NCI-H69 (cell line): ENCODE measurements around the gene TRAPPC12.
"Not testable (repeated sequence)": the region's sequence is repeated elsewhere in the genome, so short reads cannot be mapped to it uniquely, and the experiment has no call there.

Source experiments
- DNase-seq: peaks from one replicate; lab custom pipeline; 2025; lab: John Stamatoyannopoulos, UW

Gene TRAPPC12

DNA sequence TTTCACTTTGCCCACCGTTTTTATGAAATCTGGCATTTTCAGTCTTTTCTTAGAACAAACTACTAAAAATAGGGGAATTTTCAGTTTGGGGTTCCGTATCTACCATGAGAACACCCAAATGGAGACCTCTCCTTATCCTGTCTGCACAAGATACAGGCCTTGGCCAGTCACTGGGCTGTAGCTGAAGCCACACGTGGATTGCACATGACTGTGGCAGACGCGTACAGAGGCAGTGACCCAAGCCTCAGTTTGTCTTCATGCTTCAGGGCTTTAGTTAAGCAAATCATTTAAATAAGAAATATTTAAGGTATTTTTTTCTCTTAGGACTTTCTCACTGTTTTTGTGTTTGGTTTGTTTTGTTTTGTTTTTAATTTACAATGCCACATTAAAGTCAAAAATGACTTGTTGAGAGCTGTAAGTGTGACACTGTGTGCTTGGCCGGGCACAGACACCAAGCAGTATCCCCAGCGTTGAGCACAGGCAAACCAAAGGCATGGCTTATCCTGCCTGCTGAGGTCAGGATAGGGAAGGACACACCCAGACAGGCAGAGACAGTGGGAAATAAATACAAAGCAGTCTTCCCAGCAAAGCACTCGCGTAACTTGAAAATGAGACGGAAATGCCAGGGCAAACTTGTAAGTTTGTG, 53.3 kb downstream of the TRAPPC12 start:
- no peak for DNase-seq

DNA sequence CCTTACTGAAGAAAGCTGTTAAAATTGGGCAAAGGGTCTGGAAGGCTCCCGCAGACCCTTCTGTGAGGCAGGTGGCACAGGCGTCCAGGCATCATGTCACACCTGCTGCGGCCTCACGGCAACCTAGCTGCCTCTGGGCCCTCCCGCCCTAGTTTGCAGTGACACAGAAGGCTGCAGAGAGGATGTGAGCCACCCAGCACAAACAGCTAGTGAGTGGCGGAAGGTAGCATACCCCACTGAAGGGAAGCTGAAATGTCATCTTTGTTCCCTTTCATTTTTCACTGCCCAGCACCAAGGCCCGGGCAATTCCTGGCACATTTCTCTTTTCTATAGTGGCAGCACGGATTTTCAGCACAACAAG, 53.8 kb downstream of the TRAPPC12 start:
- no peak for DNase-seq

DNA sequence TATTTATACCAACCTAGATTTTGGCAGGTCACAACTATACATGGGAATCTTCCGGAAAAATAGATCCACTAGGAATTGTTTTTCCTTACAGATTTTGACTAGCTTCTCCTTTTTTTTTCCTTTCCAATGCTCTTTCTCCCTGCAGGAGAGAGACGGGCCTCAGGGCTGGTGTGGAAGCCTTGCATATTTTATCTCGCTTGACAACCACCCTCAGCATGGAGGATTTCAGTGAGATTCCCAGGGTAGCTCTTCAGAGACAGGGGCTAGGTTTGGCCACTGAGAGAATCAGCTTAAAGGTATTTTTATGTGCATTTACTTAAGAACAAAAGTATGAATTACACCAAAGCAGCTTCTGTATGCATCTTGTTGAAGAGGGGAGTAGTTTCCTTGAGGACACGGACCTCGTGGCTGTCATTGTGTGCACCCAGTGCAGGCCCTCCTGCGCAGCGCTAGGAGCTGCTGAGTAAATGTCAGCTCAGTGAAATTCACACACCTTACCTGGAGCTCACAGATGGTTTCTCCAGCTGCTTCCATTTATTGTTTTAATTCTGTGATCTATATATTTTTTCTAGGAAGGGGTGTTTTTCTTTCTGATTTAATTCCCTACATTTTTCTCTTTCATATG, 54.4 kb downstream of the TRAPPC12 start:
- no peak for DNase-seq

DNA sequence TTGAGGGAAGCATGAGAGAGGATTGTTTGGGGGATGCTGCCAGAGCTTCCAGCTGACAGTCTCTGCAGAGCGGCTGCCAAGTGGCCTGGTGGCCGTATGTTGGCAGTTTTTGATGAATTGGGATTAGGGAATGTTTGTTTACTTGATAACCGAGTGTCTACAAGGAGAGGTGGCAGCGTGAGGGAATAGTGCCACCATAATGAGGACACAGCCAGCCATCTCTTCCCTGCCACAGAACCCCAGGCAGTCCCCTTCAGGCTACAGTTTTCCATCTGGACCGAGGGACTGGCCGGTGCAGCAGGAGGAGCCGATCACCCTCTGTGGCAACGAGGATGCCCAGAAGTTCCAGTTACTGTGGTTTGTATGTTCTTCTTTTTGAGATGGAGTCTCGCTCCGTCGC, 55.2 kb downstream of the TRAPPC12 start:
- no peak for DNase-seq

DNA sequence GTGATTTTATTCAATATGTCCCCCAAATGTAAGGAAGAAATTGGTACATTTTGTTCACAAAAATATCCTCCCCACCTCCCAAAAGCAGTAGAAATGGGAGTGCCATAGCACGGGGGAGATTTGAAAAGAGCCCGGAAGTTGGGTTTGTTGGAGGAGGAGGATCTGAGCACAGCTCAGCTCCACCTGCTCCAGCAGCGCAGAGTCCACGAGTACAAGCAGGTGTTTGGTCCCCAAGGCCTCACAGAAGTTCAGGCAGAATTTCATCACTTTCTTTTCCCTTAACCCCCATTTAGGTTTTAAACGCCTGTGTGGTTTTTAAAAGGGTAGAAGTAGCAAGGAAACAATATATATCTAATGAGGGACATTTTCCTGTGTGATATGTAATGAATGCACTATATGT, 56.0 kb downstream of the TRAPPC12 start:
- DNase-seq: no peak

DNA sequence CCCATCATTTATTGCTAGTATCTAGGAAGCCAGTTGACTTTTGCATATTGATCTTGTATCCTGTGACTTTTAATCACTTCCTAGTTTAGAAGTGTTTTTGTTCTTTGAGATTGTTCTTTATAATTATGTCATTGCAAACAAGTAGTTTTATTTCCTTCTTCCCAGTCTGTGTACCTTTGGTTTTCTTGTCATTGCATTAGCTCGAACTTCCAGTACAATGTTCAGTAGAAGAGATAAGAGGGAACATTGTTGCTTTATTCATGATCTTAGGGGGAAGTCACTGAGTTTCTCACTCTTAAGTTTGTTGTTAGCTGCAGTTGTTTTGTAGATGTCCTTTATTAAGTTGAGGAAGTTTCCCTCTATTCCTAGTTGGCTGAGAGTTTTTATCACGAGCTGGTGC, 61.0 kb downstream of the TRAPPC12 start:
- DNase-seq: no peak

DNA sequence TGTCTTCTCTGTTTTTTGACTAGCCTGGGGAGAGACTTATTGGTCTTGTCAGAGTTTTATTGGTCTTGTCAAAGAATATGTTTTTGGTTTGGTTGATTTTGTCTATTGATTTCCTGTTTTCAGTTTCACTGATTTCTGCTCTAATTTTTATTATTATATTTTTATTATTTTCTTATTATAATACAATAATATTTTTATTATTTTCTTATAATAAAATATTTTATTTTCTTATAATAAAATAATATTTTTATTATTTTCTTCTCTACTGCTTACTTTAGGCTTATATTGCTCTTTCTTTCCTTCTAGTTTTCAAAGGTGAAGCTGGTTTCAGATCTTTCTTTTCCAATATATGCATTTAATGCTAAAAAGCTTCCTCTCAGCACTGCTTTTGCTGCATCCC, 62.0 kb downstream of the TRAPPC12 start:
- DNase-seq: no peak

DNA sequence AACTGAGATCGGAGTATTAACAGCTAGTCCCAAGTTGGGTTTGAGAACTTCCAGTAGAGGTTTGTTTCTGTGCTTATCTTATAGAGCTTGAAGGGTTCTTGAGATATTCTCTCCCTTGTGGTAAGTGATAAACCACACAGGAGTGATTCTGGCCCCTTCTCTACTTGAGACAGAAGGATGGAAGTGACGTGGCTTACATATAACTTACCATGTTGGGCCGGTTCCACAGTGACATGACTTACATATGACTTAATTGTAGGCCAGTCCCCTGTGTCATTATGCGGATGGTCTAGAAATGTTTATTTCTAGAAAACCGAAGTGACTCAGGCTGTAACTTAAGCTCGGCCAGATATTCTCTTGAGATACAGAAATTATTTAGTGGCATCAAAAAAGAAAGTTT, 62.7 kb downstream of the TRAPPC12 start:
- DNase-seq: no peak

DNA sequence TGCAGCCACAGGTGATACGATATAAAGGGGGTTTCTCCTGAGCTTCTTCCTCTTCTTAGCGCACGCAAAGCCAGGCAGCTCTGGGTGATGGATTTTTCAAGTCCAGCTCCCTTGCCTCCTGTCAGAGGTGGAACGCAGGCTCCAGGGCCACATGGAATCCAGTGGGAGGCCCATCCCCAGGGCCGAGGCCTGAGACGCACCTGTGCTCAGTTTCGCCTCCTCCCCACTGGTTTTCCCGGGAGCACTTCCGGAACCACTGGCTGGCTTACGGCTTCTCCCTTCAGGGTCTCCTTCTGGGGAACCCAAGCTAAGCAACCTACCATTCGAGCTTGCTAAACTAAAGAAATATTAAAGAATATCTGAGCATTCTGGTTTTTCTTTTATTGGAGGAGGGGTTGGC, 63.6 kb downstream of the TRAPPC12 start:
- DNase-seq: no peak

DNA sequence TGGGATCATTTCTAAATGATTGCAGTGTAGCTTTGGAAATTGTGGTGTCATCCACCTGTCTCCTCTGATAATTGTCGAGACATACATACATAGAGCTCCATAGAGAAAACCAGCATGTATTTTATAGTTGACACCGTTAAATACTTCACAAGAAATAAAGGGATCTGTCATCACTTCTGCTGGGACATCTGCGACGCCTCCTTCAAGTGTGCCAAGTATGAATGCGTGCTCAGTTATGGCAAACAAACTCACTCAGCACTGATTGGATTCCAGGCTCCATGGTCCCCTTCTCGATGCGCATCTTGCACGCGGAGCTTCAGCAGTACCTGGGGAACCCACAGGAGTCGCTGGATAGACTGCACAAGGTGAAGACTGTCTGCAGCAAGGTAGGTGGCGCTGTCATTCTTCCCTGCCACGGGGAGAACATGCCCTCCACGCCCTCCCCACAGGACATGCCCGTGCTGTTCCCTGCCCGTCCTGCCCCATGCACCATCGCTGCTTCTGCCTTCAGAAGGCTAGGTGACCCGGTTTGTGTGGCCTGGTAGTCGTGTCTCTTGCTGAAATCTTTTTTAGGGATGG, 64.1 kb downstream of the TRAPPC12 start:
- no peak for DNase-seq

DNA sequence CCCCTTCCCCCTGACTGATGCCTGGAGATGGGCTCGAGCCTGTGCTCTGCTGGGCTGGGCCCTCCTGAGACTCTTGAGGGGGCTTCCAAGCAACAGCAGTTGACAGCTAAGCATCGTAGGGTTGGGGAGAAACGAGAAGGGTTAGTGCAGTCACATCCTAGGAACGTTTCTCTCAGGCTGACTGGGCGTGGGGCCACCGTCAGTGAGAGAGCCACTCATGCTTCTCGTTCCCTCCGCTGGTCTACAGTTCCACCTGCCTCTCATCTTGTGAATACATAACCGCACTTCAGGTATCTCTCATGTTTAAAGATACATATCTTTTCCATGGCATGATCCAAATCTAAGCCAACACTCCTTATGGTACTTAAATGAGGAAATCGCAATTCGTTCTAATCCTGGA, 66.4 kb downstream of the TRAPPC12 start:
- DNase-seq: no peak

DNA sequence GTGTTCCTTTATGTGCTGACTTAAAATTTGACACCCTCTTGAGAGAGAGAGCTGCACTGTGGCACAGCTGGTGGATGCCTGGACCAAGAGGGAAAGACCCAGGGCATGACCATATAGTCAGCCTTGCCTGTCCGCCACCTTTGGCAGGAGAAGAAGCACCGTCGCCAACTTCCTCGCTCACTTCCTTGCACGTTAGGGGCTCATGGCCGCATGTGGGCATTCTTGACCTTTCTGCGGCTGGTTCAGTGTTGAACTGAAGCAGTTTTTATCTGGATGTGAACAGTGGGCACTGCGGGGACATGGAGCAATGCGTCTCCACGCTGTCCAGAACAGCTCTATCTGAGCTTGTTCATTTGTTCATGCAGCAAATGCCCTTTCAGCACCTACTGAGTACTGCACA, 66.9 kb downstream of the TRAPPC12 start:
- no peak for DNase-seq

DNA sequence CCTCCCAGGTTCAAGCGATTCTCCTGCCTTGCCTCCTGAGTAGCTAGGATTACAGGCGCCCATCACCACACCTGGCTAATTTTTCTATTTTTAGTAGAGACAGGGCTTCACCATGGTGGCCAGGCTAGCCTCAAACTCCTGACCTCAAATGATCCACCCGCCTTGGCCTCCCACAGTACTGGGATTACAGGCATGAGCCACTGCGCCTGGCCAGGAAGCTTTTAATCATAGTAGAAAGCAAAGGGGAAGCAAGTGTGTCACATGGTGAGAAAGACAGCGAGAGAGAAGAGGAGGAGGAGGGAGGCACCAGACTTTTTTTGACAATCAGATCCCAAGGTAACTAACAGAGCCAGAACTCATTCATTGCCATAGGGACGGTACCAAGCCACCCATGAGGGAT, 67.7 kb downstream of the TRAPPC12 start:
- DNase-seq: not testable (repeated sequence)

DNA sequence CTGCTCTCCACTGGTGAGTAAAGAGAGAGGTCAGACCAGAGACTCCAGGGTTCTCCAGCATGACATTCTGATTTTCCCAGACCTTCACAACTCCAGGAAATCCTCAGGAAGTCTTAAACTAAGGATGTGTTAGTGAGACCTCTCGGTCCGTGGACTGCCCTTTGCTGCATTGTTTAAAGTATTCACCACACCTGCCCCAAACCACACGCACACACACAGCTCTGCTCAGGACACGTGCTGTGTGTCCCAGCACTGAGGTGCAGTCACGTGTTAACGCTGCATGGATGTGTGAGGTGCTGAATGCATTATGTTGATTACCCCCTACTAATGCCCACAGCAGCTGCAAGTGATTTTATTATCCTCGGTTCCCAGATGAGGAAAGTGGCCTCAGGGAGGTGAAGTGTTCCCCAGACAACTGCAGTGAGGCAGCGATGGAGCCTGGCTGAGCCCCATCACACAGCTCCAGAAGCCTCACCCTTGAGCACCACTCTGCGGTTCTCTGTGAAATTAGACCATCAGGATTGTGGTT, 68.4 kb downstream of the TRAPPC12 start:
- DNase-seq: no peak

DNA sequence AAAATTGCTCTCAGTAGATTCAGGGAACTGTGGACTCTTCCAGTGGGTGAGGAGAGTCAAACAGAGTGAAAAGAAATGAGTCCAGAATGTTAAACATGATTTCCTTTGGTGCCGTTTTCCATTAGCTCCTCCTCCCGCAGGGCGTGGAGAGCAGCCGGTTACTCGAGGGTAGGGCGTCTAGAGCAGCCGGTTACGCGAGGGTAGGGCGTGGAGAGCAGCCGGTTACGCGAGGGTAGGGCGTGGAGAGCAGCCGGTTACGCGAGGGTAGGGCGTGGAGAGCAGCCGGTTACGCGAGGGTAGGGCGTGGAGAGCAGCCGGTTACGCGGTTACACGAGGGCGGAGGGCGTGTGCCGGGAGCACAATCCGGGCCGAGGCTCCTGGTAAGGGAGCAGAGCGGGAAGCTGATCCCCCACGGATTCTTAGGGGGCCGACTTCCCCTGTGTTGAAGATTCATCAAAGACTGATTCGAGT, 69.0 kb downstream of the TRAPPC12 start:
- DNase-seq: not testable (repeated sequence)

DNA sequence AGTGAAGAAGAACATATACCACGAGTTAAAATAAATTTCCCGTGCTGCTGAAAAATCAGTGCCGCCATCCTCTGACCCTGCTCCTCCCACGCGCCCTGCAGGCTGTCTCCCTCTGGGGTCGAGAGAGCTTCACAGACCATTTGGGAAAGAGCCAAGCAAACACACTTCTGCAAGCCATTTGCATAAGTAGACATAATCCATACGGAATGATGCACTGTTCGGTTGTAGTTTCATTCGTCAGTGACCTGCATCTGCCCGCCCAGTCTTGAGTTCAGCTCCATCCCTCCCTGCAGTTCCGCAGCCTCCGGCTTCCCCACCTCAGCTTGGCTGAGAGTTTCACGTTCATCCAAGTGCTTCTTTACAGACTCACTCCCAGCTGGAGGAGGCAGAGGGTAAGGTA, 69.6 kb downstream of the TRAPPC12 start:
- peak; percentile 34 for DNase-seq

DNA sequence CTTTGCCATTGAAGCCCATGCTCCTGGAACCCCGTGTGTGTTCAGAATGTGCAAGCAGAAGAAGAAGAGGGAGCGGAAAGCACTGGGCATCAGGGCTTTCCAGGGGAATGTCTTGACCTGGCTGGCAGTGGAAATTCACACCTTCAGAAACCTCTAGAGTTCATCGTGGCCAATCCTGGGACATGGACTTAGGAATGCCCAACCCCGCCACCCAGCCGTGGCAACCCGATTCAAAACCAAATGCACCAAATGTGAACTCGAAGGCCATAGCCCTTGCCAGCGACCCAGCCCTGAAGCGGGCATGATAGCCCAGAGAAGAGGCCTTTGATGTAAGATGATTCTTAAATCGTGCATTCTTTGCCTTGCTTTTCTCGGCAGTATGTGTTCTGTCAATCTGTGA, 70.4 kb downstream of the TRAPPC12 start:
- DNase-seq: no peak

DNA sequence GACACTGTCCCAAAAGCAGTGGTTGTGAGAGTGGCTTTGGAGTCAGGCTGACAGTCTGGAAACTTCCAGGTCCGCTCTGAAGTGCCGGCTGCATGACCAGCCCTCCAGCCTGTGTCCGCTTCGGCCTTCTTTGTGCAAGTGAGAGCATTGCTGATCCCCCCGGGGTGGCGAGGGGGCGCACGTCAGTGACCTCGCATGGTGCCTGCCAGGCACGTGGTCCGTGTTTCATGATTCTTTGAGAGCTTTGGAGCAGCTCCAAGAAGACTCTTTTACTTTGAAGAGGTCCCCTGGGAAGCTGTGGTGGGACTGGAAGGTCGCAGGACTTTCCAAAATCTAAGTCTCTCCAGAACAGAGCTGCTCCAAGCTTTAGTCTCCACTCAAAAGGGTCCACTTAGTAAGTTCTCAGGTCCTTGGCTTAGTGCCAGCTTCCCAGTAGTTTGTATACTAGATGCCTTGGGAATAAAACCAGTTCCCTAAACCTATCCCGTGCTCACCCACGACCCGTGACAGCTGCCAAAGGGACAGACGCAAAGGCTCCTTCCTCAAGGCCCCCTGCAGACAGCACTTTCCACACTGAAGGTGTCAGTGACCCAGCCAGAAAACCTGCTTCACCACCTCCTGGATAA, 71.0 kb downstream of the TRAPPC12 start:
- DNase-seq: peak; percentile 67

DNA sequence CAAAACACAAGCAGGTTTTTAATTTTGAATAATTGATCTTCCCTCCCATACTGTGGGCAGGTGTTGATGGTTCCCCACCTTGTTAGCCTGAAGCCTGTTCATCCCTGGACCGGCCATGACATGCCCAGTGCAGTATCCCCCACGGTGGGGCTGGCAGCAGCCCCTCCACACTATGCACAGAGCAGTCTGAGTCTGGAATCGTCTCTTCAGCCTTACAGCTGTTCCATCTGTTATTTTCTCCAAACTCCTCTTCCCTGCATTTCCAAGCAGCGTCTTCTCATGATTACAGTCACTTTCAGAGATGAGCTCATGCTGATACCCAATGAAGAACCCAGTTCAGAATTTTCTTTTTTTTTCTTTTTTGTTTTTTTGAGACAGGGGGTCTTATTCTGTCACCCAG, 71.7 kb downstream of the TRAPPC12 start:
- peak; percentile 57 for DNase-seq

DNA sequence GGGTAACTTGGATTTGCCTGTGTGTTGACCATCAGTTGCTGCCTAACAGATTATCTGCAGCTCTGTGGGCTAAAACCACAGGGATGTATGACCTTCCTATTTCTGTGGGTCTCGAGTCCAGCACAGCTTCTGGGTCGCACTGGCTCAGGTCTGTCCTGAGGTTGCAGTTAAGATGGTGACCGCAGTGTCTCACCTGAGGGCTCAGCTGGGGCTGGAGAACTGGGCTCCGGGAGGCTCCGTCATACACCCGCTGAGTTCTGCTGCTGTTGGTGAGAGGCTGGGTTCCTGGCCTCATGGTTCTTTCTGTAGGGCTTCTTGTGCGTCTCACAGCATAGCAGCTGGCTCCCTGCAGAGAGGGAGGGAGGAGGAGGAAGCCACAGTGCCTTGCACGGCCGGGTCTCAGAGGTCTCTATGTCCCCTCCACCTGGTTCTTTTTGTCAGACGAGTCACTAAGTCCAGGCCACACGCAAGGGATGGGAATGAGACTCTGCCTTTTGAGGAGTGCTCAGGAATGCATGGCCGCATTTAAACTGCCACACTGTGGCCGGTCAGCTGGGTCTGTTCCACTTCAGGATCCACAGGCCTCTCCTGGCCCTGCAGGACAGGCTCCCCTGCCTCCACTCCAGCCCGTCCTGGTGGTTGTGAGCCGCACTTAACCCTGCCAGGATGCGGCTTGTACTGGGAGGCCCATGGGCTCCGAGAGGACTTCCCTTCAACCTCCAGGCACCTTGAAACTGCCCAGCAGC, 72.6 kb downstream of the TRAPPC12 start:
- DNase-seq: no peak

DNA sequence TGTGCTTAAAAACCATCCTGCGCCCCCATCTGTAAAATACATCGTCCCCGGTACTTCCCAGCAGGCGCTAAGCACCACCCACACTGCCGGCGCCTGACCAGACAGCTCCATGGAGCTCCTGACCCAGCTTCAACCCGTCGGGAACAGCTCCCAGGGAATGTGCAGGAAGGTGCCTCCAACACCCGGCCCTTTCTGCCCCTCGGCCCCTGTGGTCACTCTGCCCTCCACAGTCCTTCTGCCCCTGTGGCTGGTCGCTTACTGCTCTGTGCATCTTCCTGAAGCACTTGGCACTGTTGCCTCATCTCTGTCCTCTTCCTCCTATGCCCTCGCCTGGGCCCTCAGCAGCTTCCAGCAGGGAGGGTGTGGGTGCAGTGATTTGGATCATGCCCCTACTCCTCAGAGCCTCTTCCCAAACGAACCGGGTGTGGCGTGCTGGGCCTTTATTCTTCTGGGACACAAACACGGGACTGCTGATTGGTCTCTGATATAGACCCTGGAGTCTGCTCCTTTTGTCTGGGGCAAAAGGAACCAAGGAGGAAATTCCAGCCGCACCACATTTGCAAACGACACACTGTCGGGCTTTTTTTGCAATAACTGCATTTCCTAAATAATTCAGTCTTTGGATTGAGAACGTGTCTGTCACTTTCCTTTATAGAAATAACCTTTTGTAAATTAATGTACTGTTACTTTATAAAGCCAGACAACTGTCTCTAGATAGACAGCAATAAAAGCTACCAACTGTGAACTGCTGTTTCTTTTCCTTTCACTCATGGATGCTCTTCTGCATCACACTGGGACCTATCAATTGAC, 73.9 kb downstream of the TRAPPC12 start:
- DNase-seq: no peak
